ENCODE results near the gene IFI27L1.

- TF ChIP-seq CTCF (IDR thresholded peaks at IDR 0.05; ENCODE audit: extremely low read depth in 1 of 2, insufficient read depth in 1 of 2, low read depth in 1 of 2, low read length in 2 of 2) (no peak), EZH2 (IDR thresholded peaks at IDR 0.05; ENCODE audit: borderline replicate concordance, low read depth, low read length, severe bottlenecking) (no peak), POLR2A (IDR thresholded peaks at IDR 0.05; ENCODE audit: low read depth, low read length) (no peak), POLR2AphosphoS5 (IDR thresholded peaks at IDR 0.05; ENCODE audit: insufficient read depth, low read depth, low read length) (no peak)
These were observed 20.6 kb downstream of the IFI27L1 start for GRCh38 chr14:94101748-94102147.

Measured in endothelial cell of umbilical vein (primary cell).